22Rv1 (cell line): ENCODE measurements around the gene ZBTB7C.

Source experiments
- ZFX ChIP-seq: fragments of 450-650 bp; IDR thresholded peaks from 2 replicates; pipeline ENCODE4 v1.6.1; 2017; ENCODE audit warnings: antibody characterized with exemption, borderline replicate concordance
- TF ChIP-seq, protein P1 (sequence below): fragments of 450-650 bp; IDR thresholded peaks from 2 replicates; pipeline ENCODE4 v1.5.1; 2017; ENCODE audit warnings: mild to moderate bottlenecking

GRCh38 chr18:48302736-48303135 is 106.4 kb downstream of the ZBTB7C start:
- TF ChIP-seq, protein P1, sequence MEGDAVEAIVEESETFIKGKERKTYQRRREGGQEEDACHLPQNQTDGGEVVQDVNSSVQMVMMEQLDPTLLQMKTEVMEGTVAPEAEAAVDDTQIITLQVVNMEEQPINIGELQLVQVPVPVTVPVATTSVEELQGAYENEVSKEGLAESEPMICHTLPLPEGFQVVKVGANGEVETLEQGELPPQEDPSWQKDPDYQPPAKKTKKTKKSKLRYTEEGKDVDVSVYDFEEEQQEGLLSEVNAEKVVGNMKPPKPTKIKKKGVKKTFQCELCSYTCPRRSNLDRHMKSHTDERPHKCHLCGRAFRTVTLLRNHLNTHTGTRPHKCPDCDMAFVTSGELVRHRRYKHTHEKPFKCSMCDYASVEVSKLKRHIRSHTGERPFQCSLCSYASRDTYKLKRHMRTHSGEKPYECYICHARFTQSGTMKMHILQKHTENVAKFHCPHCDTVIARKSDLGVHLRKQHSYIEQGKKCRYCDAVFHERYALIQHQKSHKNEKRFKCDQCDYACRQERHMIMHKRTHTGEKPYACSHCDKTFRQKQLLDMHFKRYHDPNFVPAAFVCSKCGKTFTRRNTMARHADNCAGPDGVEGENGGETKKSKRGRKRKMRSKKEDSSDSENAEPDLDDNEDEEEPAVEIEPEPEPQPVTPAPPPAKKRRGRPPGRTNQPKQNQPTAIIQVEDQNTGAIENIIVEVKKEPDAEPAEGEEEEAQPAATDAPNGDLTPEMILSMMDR, result no peak
- TF ChIP-seq ZFX, result no peak
